Measurements from ENCODE around the gene SNX19. TPM values are rescaled to one million over a fixed set of nuclear protein-coding genes. Genes with fewer than 3 reads are reported as not detected.

Gene SNX19
- polyA plus RNA-seq, 1 donor from 2014 or later = 25.1 TPM

- Mint-ChIP-seq H3K27me3 (peaks cover 5% of the 10 kb centered on the region), H3K9me3 (no peaks in the 10 kb centered on the region), H3K27ac (no peak overlapping the region), H3K4me1 (peaks cover 9 to 14% (median 12%) of the 10 kb centered on the region in 3 donors), H3K4me3 (no peak overlapping the region), H3K36me3 (no peaks in the 10 kb centered on the region)
These were observed 65.9 kb downstream of the SNX19 start for GRCh38 chr11:130850185-130850944.

- Mint-ChIP-seq H3K27ac (no peak overlapping the region), H3K4me1 (peaks cover 2 to 7% (median 3%) of the 10 kb centered on the region in 3 donors), H3K9me3 (no peaks in the 10 kb centered on the region), H3K27me3 (peaks cover 5% of the 10 kb centered on the region), H3K36me3 (no peaks in the 10 kb centered on the region), H3K4me3 (no peak overlapping the region)
These were observed 67.1 kb downstream of the SNX19 start for GRCh38 chr11:130849215-130849568.

DNA sequence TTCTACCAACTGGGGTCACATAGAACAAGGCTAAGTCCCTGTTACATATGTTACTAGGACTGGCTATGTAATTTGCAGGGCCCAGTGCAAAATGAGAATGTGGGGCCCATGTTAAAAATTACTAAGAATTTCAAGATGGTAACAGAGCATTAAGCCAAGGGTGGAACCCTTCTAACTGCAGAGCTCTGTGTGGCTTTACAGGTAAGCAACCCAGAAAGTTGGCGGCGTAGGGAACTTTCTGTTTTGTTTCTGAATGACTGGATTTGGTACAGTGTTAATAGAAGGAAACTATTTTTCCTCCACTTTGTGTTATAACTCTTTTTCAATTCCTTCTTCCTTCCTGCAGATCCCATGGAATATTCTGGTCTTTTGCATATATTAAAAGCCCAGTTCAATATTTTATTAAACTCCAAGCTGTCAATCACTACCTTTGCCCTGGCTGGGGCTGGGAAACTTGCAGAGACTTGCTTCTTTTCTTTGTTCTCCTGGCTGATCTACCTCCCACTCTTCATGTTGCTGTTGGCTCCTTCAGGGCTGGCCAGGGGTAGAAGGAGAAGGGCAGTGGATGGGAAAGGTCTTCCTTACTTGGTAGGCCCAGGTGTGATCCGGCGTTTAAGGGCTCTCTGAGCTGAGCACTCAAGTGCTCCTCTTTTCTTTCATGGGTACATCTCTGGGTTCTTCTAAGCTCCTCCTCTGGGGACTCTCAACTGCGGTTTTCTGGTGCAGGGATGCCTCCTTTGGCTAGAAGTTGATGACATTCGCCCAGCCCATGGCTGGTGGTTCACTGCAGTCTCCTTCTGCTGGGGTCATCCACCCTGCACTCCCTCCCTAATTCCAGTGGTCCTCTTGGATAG, 67.7 kb downstream of the SNX19 start:
- H3K36me3 Mint-ChIP-seq = no peaks in the 10 kb centered on the region
- H3K27me3 Mint-ChIP-seq = peaks cover 7% of the 10 kb centered on the region
- no peaks in the 10 kb centered on the region for H3K9me3 Mint-ChIP-seq
- H3K4me3 Mint-ChIP-seq = no peak overlapping the region
- H3K27ac Mint-ChIP-seq = no peak overlapping the region
- H3K4me1 Mint-ChIP-seq = peaks cover 0 to 1% (median 0%) of the 10 kb centered on the region in 3 donors

GRCh38 chr11:130847517-130847916, 68.8 kb downstream of the SNX19 start:
- H3K36me3 Mint-ChIP-seq = no peaks in the 10 kb centered on the region
- H3K27ac Mint-ChIP-seq = no peak overlapping the region
- peaks cover 0 to 2% (median 0%) of the 10 kb centered on the region in 3 donors for H3K9me3 Mint-ChIP-seq
- H3K4me1 Mint-ChIP-seq = no peaks in the 10 kb centered on the region
- H3K4me3 Mint-ChIP-seq = peak overlapping the region in 1 of 4 donors; percentile 6
- peaks cover 11% of the 10 kb centered on the region for H3K27me3 Mint-ChIP-seq

DNA sequence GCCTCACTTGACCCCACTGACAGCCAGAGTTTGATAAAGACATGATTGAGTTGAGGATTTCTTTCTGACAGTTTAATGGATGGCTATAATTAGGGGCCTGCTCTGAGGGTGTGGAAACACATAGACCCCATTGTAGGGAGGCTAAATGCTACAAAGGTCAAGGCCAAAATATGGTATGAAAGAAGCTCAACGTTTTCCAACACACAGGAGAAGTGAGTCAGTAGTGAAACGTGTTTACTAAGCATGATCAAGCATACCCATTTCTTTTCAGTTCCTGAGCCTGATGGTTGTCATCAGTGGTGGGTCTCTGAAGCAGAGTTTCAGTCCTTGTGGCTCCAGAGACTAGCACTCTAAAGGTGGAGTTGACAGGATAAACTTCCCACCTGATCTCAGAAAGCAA, 69.7 kb downstream of the SNX19 start:
- Mint-ChIP-seq H3K27me3 (peaks cover 14% of the 10 kb centered on the region), H3K4me1 (no peaks in the 10 kb centered on the region), H3K36me3 (no peaks in the 10 kb centered on the region), H3K9me3 (peaks cover 0 to 3% (median 0%) of the 10 kb centered on the region in 3 donors), H3K27ac (no peak overlapping the region), H3K4me3 (no peak overlapping the region)

- Mint-ChIP-seq H3K27me3 (peaks cover 17% of the 10 kb centered on the region), H3K27ac (no peak overlapping the region), H3K4me1 (no peaks in the 10 kb centered on the region), H3K9me3 (peaks cover 4 to 5% (median 4%) of the 10 kb centered on the region in 3 donors), H3K4me3 (no peak overlapping the region), H3K36me3 (peaks cover 2% of the 10 kb centered on the region)
These were observed 74.3 kb downstream of the SNX19 start for GRCh38 chr11:130842001-130842400.

DNA sequence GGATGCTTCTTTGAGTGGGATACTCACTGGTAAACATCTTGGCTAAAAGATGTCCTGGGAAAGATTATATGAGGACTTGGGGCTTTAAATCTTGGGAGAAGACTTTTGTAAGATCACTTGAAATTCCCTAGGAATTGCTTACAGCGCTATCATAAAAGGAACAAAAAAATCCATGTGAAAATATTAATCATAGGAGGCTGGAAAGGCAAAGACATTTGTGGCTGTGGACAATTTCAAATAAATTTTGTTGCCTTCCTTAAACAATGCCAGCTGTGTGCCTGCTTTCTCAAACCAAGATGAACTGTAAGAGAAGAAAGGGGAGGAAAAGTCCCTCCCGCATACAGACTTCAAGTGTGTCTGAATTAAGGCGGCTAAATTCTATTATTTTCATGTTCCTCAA, 75.6 kb downstream of the SNX19 start:
- H3K27me3 Mint-ChIP-seq = peaks cover 18% of the 10 kb centered on the region
- H3K36me3 Mint-ChIP-seq = peaks cover 2% of the 10 kb centered on the region
- no peak overlapping the region for H3K4me3 Mint-ChIP-seq
- H3K27ac Mint-ChIP-seq = no peak overlapping the region
- peaks cover 4 to 14% (median 8%) of the 10 kb centered on the region in 3 donors for H3K9me3 Mint-ChIP-seq
- H3K4me1 Mint-ChIP-seq = no peaks in the 10 kb centered on the region

DNA sequence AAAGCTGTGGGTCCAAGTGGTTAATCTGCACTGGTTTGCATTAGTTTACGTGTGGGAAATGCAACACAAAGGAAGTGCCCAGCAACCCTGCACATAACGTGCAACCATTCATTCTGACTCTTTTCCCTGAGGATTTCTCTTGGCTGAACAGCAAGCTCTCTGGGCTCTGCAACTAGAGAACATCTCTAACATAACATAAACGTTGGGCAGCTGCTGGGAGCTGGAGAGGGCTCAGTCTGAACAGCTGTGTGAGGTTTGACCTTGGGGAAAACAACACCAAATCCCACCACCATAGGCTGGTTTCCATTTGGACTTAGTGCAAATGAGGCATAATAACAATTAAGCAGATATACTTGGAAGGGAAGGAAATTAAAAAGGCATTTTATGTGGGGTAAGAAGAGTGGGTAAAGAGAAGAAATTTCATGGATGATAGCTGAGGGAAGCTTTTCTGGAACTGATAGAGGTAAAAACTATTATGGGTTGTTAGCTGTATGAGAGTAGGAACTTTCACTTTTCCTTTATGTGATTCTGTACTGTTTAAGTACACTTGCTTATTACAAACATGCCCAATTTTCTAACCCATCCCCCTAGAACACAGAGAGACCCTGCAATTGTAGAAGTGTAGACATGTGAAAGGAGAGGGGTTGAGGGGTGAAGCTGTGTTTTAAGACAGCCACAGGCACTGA, 76.2 kb downstream of the SNX19 start:
- Mint-ChIP-seq H3K27me3 (peaks cover 19% of the 10 kb centered on the region), H3K4me1 (no peaks in the 10 kb centered on the region), H3K9me3 (peaks cover 5 to 16% (median 8%) of the 10 kb centered on the region in 3 donors), H3K27ac (no peak overlapping the region), H3K36me3 (peaks cover 2% of the 10 kb centered on the region), H3K4me3 (no peak overlapping the region)

DNA sequence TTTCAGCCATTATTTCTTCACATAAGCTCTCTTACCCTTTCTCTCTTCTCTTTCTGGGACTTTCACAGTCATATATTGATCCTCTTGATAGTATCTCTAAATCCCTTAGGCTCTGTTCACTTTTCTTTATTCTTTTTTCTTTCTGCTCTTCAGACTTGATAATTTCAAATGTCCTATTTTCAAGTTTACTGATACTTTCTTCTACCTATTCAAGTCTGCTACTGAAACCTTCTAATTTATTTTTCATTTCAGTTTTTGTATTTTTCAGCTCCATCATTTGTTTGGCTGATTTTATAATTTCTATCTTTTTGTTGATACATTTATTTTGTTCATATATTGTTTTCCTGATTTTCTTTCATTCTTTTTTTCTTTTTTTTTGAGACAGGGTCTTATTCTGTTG, 79.1 kb downstream of the SNX19 start:
- no peak overlapping the region for H3K27ac Mint-ChIP-seq
- peaks cover 10% of the 10 kb centered on the region for H3K27me3 Mint-ChIP-seq
- peaks cover 5 to 16% (median 6%) of the 10 kb centered on the region in 3 donors for H3K9me3 Mint-ChIP-seq
- no peaks in the 10 kb centered on the region for H3K4me1 Mint-ChIP-seq
- peaks cover 4% of the 10 kb centered on the region for H3K36me3 Mint-ChIP-seq
- H3K4me3 Mint-ChIP-seq = no peak overlapping the region

- H3K4me3 Mint-ChIP-seq = no peak overlapping the region
These were observed 81.4 kb downstream of the SNX19 start for GRCh38 chr11:130834886-130835285.

GRCh38 chr11:130832566-130833425, 83.5 kb downstream of the SNX19 start:
- peaks cover 0 to 1% (median 0%) of the 10 kb centered on the region in 3 donors for H3K4me1 Mint-ChIP-seq
- H3K27me3 Mint-ChIP-seq = peaks cover 3% of the 10 kb centered on the region
- H3K4me3 Mint-ChIP-seq = no peak overlapping the region
- peaks cover 3 to 16% (median 5%) of the 10 kb centered on the region in 3 donors for H3K9me3 Mint-ChIP-seq
- no peak overlapping the region for H3K27ac Mint-ChIP-seq
- H3K36me3 Mint-ChIP-seq = peaks cover 2% of the 10 kb centered on the region

More at GRCh38 chr11:130834886-130835285, 81.4 kb downstream of the SNX19 start:
- Mint-ChIP-seq H3K9me3 (peaks cover 5 to 16% (median 6%) of the 10 kb centered on the region in 3 donors), H3K27ac (no peak overlapping the region), H3K36me3 (peaks cover 2% of the 10 kb centered on the region), H3K27me3 (peaks cover 8% of the 10 kb centered on the region), H3K4me1 (peaks cover 0 to 1% (median 0%) of the 10 kb centered on the region in 3 donors)

GRCh38 chr11:130831976-130832375, 84.3 kb downstream of the SNX19 start:
- peaks cover 0 to 1% (median 0%) of the 10 kb centered on the region in 3 donors for H3K4me1 Mint-ChIP-seq
- peaks cover 2% of the 10 kb centered on the region for H3K36me3 Mint-ChIP-seq
- H3K27me3 Mint-ChIP-seq = peaks cover 3% of the 10 kb centered on the region
- H3K4me3 Mint-ChIP-seq = no peak overlapping the region
- H3K27ac Mint-ChIP-seq = no peak overlapping the region
- H3K9me3 Mint-ChIP-seq = peaks cover 3 to 10% (median 4%) of the 10 kb centered on the region in 3 donors

- H3K9me3 Mint-ChIP-seq = peaks cover under 1 to 5% (median 3%) of the 10 kb centered on the region in 3 donors
- peaks cover 0 to 1% (median 0%) of the 10 kb centered on the region in 3 donors for H3K4me1 Mint-ChIP-seq
- H3K4me3 Mint-ChIP-seq = no peak overlapping the region
- H3K27me3 Mint-ChIP-seq = peaks cover 5% of the 10 kb centered on the region
- no peak overlapping the region for H3K27ac Mint-ChIP-seq
- peaks cover 2% of the 10 kb centered on the region for H3K36me3 Mint-ChIP-seq
These were observed 84.8 kb downstream of the SNX19 start for GRCh38 chr11:130831506-130831905.

DNA sequence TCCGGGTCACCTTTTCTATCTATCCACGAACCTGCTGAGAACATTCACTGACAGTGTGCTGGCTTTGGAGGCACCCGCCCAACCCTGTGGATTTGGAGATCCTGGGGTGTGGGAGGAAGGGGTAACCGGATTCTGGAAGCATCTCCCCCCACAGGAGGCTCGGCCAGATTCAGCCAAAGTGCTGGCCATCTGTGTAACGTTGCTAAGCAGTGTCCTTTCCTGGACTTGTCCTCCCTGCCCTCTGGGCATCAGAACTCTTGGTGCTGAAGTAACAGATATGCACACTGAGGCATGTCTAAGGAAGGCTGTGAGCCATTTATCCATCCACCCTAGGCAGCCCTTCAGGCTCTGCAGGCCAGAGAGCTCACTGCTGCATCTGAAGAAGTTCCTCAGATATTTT, 85.7 kb downstream of the SNX19 start:
- Mint-ChIP-seq H3K27me3 (peaks cover 4% of the 10 kb centered on the region), H3K4me3 (peak overlapping the region in 1 of 4 donors; percentile 67)

More for the DNA sequence above, 85.7 kb downstream of the SNX19 start:
- H3K4me1 Mint-ChIP-seq = peaks cover 0 to 1% (median 0%) of the 10 kb centered on the region in 3 donors
- peaks cover 2% of the 10 kb centered on the region for H3K36me3 Mint-ChIP-seq
- no peak overlapping the region for H3K27ac Mint-ChIP-seq
- peaks cover 0 to 1% (median under 1%) of the 10 kb centered on the region in 3 donors for H3K9me3 Mint-ChIP-seq
